GM12864 (cell line): ENCODE data around the gene TAMM41.

Experiments
- DNase-seq: peaks from one replicate; pipeline ENCODE4 v3.0.0-alpha.2; 2011; ENCODE audit warnings: low read depth
- H3K4me3 ChIP-seq: 2 replicates; pipeline ENCODE4 v1.5.1; 2011; ENCODE audit warnings: mild to moderate bottlenecking, low read depth, low read length, control low read depth
- TF ChIP-seq, protein P1 (sequence below): IDR thresholded peaks from 2 replicates; pipeline ENCODE4 v1.5.1; 2011; ENCODE audit warnings: low read depth, mild to moderate bottlenecking, moderate library complexity, low read length, control low read depth, inconsistent platforms; ENCODE audit errors: missing control alignments

Gene TAMM41

DNA sequence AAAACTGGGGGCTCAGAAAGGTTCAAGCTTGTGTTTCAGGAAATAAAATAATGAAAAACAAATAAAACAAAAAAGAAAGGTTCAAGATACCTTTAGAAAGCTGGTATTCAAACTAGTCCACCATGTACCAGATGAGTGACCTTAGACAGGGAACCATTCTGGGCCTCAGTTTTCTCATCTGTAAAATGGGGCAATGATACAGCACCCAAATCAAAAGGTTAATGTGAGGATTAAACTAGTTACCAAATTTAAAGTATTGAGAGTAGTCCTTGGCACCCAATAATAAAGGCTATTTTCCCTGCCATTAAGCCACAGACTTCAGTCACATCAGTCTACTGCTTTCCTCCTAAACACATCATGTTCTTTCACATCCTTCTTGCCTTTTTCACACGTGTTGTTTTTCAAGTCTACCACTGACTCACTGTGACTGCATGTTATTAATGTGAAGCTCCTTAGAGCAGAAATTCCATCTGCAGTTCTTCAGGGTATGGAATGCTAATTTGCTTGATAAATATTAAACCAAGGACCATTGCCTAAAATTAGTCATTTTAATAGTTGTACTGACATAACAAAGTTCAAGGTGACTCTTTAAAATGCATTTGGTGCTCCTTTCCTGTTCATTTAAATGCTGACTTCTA, 19.9 kb downstream of the TAMM41 start:
- no peak for DNase-seq
- no peak overlapping the region for H3K4me3 ChIP-seq
- TF ChIP-seq, protein P1, sequence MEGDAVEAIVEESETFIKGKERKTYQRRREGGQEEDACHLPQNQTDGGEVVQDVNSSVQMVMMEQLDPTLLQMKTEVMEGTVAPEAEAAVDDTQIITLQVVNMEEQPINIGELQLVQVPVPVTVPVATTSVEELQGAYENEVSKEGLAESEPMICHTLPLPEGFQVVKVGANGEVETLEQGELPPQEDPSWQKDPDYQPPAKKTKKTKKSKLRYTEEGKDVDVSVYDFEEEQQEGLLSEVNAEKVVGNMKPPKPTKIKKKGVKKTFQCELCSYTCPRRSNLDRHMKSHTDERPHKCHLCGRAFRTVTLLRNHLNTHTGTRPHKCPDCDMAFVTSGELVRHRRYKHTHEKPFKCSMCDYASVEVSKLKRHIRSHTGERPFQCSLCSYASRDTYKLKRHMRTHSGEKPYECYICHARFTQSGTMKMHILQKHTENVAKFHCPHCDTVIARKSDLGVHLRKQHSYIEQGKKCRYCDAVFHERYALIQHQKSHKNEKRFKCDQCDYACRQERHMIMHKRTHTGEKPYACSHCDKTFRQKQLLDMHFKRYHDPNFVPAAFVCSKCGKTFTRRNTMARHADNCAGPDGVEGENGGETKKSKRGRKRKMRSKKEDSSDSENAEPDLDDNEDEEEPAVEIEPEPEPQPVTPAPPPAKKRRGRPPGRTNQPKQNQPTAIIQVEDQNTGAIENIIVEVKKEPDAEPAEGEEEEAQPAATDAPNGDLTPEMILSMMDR = no peak

DNA sequence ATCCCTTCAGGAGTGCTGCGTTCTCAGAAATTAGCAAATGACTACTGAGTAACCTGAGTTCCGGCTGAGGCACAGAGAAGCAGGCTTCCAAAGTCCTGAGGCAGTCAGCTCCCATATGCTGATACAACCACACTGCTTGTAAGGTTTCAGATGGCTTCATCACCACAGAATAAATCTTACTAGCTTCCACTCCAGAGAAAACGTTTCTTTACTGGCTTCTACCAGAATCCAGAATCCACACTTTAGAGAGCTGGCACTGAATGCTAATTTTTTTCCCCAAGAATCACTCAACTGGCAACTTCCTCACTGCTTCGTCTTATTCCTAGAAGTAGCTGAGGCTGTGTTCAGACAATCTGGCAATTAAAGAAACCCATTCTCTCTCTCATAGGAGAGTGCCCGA, 21.4 kb downstream of the TAMM41 start:
- no peak overlapping the region for H3K4me3 ChIP-seq
- TF ChIP-seq, protein P1 = no peak
- DNase-seq = no peak

DNA sequence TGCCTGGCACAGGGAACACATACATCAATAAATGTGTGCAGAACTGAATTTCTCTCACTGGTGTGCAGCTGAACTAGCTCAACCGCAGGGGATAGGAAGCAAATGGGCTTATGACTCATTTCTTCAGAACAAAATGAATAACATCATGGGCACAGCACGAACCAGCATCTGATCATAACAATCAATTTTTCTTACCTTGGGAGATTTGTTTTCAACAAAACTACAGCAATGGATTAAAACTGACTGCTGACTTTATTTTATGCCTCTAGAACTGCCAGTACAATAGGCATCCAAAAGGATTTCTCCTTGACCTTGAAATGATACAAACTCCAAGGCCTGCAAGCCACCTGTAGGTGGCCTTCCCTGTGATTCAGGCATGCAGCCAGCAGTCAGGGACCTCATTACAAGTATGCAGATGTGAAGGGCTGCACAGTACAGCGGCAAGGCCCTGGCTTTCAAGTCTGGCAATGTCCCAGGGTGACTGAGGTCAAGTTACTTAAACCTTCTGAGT, 26.1 kb downstream of the TAMM41 start:
- no peak for DNase-seq
- no peak overlapping the region for H3K4me3 ChIP-seq
- TF ChIP-seq, protein P1 = no peak

DNA sequence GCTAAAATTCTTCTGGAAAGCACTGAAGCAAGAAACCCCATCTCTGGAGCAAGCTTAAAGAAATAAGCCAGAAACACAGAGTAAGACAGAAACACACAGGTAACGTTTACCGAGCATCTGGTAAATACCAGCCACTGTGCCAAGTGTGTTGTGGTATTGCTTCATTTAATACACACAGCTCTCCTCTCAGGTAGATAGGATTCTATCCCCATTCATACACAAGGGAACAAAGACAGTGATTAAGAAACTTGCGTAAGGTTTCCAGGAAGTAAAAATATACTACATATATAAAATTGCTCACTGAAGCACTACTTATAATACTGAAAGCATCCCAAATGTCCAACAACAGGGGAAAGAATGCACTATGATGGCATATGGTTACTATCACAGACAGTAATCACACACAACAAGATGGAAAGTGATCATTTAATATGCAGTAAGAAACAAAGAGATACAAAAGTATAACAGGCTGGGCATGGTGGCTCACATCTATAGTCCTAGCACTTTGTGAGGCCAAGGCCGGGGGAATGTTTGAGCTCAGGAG, 27.5 kb downstream of the TAMM41 start:
- TF ChIP-seq, protein P1 = no peak
- DNase-seq = no peak
- H3K4me3 ChIP-seq = no peak overlapping the region

DNA sequence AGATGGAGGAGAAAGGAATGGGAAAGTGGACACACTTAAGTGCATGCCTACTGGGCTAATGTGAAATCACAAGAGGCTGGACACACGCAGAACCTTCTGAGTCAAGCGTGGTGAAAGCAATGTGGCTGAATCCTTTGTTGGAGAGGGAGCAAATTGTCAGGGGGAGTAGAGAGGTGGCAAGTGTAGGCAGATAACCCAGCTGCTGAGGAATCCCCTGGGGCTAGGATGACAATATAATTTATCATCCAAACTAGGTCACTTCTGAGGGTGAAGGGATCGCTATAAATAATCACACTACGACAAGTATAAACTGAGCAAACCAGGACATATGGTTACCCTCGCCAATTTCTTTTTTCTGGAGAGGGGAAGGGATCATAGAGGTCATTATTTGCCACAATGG, 28.7 kb downstream of the TAMM41 start:
- no peak for DNase-seq
- no peak overlapping the region for H3K4me3 ChIP-seq
- TF ChIP-seq, protein P1 = no peak

DNA sequence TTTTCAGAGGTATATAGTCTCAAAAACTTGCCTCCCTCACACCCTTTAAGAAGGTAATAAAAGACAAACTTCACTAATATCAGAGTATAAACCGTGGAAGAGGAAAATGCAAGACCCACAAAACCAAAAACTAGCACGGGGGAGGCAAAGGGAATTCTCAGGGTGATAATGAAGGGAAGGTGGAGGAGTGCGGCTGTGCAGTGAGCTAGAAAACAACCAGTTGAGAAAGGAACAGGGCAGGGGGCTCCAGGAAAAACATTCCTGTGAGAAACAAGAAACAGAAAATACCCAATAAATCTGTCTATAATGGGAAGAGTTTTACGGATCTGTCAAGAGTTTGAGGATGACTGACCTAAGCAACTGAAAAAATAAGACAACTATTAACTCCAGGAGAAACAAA, 31.6 kb downstream of the TAMM41 start:
- DNase-seq = no peak
- no peak overlapping the region for H3K4me3 ChIP-seq
- TF ChIP-seq, protein P1 = no peak

DNA sequence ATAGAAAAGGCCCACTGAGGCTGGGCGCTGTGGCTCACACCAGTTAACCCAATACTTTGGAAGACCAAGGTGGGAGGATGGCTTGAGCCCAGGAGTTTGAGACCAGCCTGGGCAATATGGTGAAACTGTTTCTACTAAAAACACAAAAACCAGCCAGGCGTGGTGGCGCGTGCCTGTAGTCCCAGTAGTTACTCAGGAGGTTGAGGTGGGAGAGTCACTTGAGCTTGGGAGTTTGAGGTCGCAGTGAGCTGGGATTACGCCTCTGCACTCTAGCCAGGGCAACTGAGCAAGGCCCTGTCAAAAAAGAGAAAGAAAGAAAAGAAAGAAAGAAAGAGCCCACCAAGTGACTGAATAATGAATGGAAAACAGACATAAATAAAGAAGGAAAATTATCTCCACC, 32.0 kb downstream of the TAMM41 start:
- TF ChIP-seq, protein P1 = no peak
- no peak overlapping the region for H3K4me3 ChIP-seq
- no peak for DNase-seq
